Caco-2 (cell line): ENCODE data around the gene TPM2. TPM values are rescaled to one million over a fixed set of nuclear protein-coding genes. Genes with fewer than 3 reads are reported as not detected.

Source experiments
- BruUV-seq: library from RNA; stranded (reverse); fragments of 400-500 nt; replicated peaks from 2 replicates; lab custom pipeline; 2021; lab: Mats Ljungman, UMichigan
- CTCF ChIA-PET: fragments of 300-600 bp; sonication (Branson Sonifier 250); formaldehyde crosslinking; loops from one replicate; lab custom pipeline; 2022; ENCODE audit warnings: antibody characterized with exemption; lab: Charles Lee
- POLR2A ChIA-PET: fragments of 300-600 bp; sonication (Branson Sonifier 250); formaldehyde crosslinking; loops from one replicate; lab custom pipeline; 2022; ENCODE audit warnings: antibody characterized with exemption; lab: Charles Lee
- DNase-seq, 2 experiments: peaks; one replicate each; pipeline versions ENCODE4 v3.0.0 to v3.0.0-alpha.2; 2020 to 2022
- H3K27me3 ChIP-seq: replicated peaks from 2 replicates; pipeline ENCODE4 v1.6.0; 2011; ENCODE audit warnings: low read length; ENCODE audit not compliant: control insufficient read depth, insufficient read depth
- H3K36me3 ChIP-seq: 2 replicates; pipeline ENCODE4 v1.5.1; 2011; ENCODE audit warnings: low read length; ENCODE audit not compliant: control insufficient read depth, insufficient read depth
- H3K4me1 ChIP-seq: fragments of 250-450 bp; sonication (Bioruptor Pico); 2 replicates; pipeline ENCODE4 v1.5.1; 2020; ENCODE audit warnings: mild to moderate bottlenecking
- H3K4me3 ChIP-seq: 2 replicates; pipeline ENCODE4 v1.5.1; 2011; ENCODE audit warnings: low read depth, mild to moderate bottlenecking, control low read depth, low read length
- H3K9me3 ChIP-seq: fragments of 250-450 bp; sonication (Bioruptor Pico); 2 replicates; pipeline ENCODE4 v1.5.1; 2020; ENCODE audit warnings: mild to moderate bottlenecking, moderate library complexity
- H3K27ac Mint-ChIP-seq: one replicate; pipeline ENCODE4 v1.8.0; 2022; ENCODE audit warnings: mixed read lengths; ENCODE audit not compliant: unreplicated experiment
- H3K27me3 Mint-ChIP-seq: one replicate; pipeline ENCODE4 v1.8.0; 2022; ENCODE audit warnings: mixed read lengths; ENCODE audit not compliant: insufficient read depth, unreplicated experiment
- H3K36me3 Mint-ChIP-seq: one replicate; pipeline ENCODE4 v1.8.0; 2022; ENCODE audit warnings: mild to moderate bottlenecking, mixed read lengths; ENCODE audit not compliant: insufficient read depth, unreplicated experiment
- H3K4me1 Mint-ChIP-seq: one replicate; pipeline ENCODE4 v1.8.0; 2022; ENCODE audit warnings: low read depth, mixed read lengths; ENCODE audit not compliant: unreplicated experiment
- H3K4me3 Mint-ChIP-seq: one replicate; pipeline ENCODE4 v1.8.0; 2022; ENCODE audit warnings: mild to moderate bottlenecking, moderate library complexity, mixed read lengths; ENCODE audit not compliant: unreplicated experiment
- H3K9me3 Mint-ChIP-seq: one replicate; pipeline ENCODE4 v1.8.0; 2022; ENCODE audit warnings: mixed read lengths; ENCODE audit not compliant: unreplicated experiment
- CTCF ChIP-seq, 2 experiments: fragments of 200-600 bp in 1 of 2; IDR thresholded peaks; 1 replicate in 1 of 2; 2 replicates in 1 of 2; pipeline versions ENCODE4 v1.5.1 to v1.8.0; 2011 to 2022; ENCODE audit warnings: antibody characterized with exemption in 1 of 2, control low read depth in 1 of 2, inconsistent platforms in 1 of 2, low read depth in 1 of 2, low read length in 1 of 2, mild to moderate bottlenecking in 1 of 2, moderate library complexity in 1 of 2; ENCODE audit not compliant: insufficient read depth in 1 of 2, severe bottlenecking in 1 of 2, unreplicated experiment in 1 of 2
- intact Hi-C: fragments of 100-400 bp; cut with micrococcal nuclease; formaldehyde crosslinking; loops from one replicate; pipeline ENCODE4 v1.10.0; 2022; ENCODE audit not compliant: unreplicated experiment
- total RNA-seq: library from RNA; stranded (reverse); gene quantifications from 2 replicates; pipeline ENCODE4 v1.2.3, GENCODE V29; 2022

The TPM2 gene
- total RNA-seq, 1 experiment from 2014 or later, result 21.8 TPM

GRCh38 chr9:35653611-35654010, 36.1 kb downstream of the TPM2 start:
- POLR2A ChIA-PET, result no interaction called here
- H3K9me3 Mint-ChIP-seq, result no peaks in the 10 kb centered on the region

GRCh38 chr9:35652829-35653209, 36.9 kb downstream of the TPM2 start:
- no peaks in the 10 kb centered on the region for H3K9me3 ChIP-seq
- CTCF ChIA-PET, result interaction anchor here (0.7 kb wide), 1 partner anchor 161 kb away, joined by 3 read pairs; no protein-coding TSS in a partner anchor
- POLR2A ChIA-PET, result no interaction called here
- no peak for TF ChIP-seq CTCF (IDR thresholded peaks at IDR 0.05; ENCODE audit: insufficient read depth in 1 of 2, low read depth in 1 of 2, low read length in 1 of 2, severe bottlenecking in 1 of 2, unreplicated experiment in 1 of 2)
- H3K36me3 ChIP-seq, result no peaks in the 10 kb centered on the region
- H3K4me3 ChIP-seq, result no peak overlapping the region
- H3K27me3 ChIP-seq, result no peaks in the 10 kb centered on the region
- H3K4me3 Mint-ChIP-seq, result no peak overlapping the region
- no TSS peak for BruUV-seq
- DNase-seq, result no peak
- H3K9me3 Mint-ChIP-seq, result no peaks in the 10 kb centered on the region
- intact Hi-C loops, result no loop called here
- H3K36me3 Mint-ChIP-seq, result peaks cover 7% of the 10 kb centered on the region
- peaks cover 10% of the 10 kb centered on the region; the same call in 1 of the 2 replicates for H3K4me1 ChIP-seq
- H3K27me3 Mint-ChIP-seq, result peaks cover under 1% of the 10 kb centered on the region
- peaks cover 3% of the 10 kb centered on the region for H3K4me1 Mint-ChIP-seq
- H3K27ac Mint-ChIP-seq, result no peak overlapping the region

More at GRCh38 chr9:35653611-35654010, 36.1 kb downstream of the TPM2 start:
- Mint-ChIP-seq H3K4me1 (no peaks in the 10 kb centered on the region), H3K27ac (no peak overlapping the region), H3K4me3 (no peak overlapping the region), H3K36me3 (peaks cover 15% of the 10 kb centered on the region), H3K27me3 (peaks cover 3% of the 10 kb centered on the region)
- H3K9me3 ChIP-seq, result no peaks in the 10 kb centered on the region
- intact Hi-C loops, result no loop called here
- BruUV-seq, result no TSS peak
- no peak for DNase-seq
- H3K36me3 ChIP-seq, result no peaks in the 10 kb centered on the region
- no peaks in the 10 kb centered on the region for H3K27me3 ChIP-seq
- no peak overlapping the region for H3K4me3 ChIP-seq
- no peak for TF ChIP-seq CTCF (IDR thresholded peaks at IDR 0.05; ENCODE audit: insufficient read depth in 1 of 2, low read depth in 1 of 2, low read length in 1 of 2, severe bottlenecking in 1 of 2, unreplicated experiment in 1 of 2)
- H3K4me1 ChIP-seq, result peaks cover 10% of the 10 kb centered on the region; the same call in 1 of the 2 replicates
- CTCF ChIA-PET, result interaction anchor here (0.7 kb wide), 1 partner anchor 161 kb away, joined by 3 read pairs; no protein-coding TSS in a partner anchor

DNA sequence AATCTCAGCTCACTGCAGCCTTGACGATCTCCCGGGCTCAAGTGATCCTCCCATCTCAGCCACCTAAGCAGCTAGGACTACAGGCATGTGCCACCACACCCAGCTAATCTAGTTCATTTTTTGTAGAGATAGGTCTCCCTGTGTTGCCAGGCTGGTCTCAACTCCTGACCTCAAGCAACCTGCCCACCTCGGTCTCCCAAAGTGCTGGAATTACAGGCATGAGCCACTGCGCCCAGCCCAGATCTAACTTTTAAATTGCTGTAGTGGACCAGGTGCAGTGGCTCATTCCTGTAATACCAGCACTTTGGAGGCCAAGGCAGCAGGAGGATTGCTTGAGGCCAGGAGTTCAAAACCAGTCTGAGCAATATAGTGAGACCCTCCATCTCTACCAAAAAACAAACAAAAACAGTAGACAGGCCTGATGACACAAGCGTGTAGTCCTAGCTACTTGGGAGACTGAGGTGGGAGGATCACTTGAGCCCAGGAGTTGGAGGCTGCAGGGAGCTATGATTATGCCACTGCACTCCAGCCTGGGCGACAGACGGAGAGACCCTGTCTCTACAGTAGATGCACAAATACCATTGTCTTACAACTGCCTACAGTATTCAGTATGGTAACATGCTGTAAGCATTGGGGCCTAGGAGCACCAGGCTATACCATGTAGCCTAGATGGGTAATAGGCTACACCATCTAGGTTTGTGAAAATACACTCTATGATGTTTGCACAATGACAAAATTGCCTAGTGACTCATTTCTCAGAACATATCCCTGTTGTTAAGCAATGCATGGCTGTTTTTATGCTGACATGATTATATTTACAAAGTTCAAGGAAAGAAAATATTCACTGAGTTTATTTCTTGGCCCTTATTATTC, 37.5 kb downstream of the TPM2 start:
- peaks cover 9% of the 10 kb centered on the region; the same call in 1 of the 2 replicates for H3K4me1 ChIP-seq
- no peaks in the 10 kb centered on the region for H3K27me3 ChIP-seq
- TF ChIP-seq CTCF (IDR thresholded peaks at IDR 0.05; ENCODE audit: insufficient read depth in 1 of 2, low read depth in 1 of 2, low read length in 1 of 2, severe bottlenecking in 1 of 2, unreplicated experiment in 1 of 2), result no peak
- no peak overlapping the region for H3K4me3 Mint-ChIP-seq
- DNase-seq, result no peak
- BruUV-seq, result no TSS peak
- H3K9me3 ChIP-seq, result no peaks in the 10 kb centered on the region
- no peaks in the 10 kb centered on the region for H3K27me3 Mint-ChIP-seq
- H3K4me3 ChIP-seq, result no peak overlapping the region
- CTCF ChIA-PET, result no interaction called here
- H3K9me3 Mint-ChIP-seq, result no peaks in the 10 kb centered on the region
- POLR2A ChIA-PET, result no interaction called here
- peaks cover 9% of the 10 kb centered on the region for H3K4me1 Mint-ChIP-seq
- intact Hi-C loops, result no loop called here
- peaks cover under 1% of the 10 kb centered on the region for H3K36me3 Mint-ChIP-seq
- no peaks in the 10 kb centered on the region for H3K36me3 ChIP-seq
- no peak overlapping the region for H3K27ac Mint-ChIP-seq
